A673 (cell line): ENCODE data around the gene SPDEF.

Experiments
- CTCF ChIP-seq: fragments of 300-800, 200-600 bp; sonication (generic); conservative IDR thresholded peaks from 2 replicates; pipeline ENCODE4 v1.5.1; 2017; ENCODE audit warnings: low read depth, mild to moderate bottlenecking, antibody characterized with exemption, low read length, moderate library complexity, mixed read lengths
- EZH2 ChIP-seq: fragments of 200-600 bp; sonication (generic); IDR thresholded peaks from 2 replicates; pipeline ENCODE4 v1.6.1; 2017; ENCODE audit warnings: borderline replicate concordance, low read depth, mild to moderate bottlenecking, mixed read lengths, antibody characterized with exemption, low read length; ENCODE audit not compliant: poor library complexity, severe bottlenecking

GRCh38 chr6:34536959-34537848 is 18.9 kb downstream of the SPDEF start:
- no peak for TF ChIP-seq CTCF
- TF ChIP-seq EZH2, result no peak
